HL-60 (cell line): ENCODE data around the gene CNOT6.

Experiments
- GABPA ChIP-seq: IDR thresholded peaks from 2 replicates; pipeline ENCODE4 v1.6.1; 2012; ENCODE audit warnings: low read depth
- POLR2AphosphoS5 ChIP-seq: IDR thresholded peaks from 2 replicates; pipeline ENCODE4 v1.6.1; 2012; ENCODE audit warnings: low read depth
- SPI1 ChIP-seq: IDR thresholded peaks from 2 replicates; pipeline ENCODE4 v1.6.1; 2012; ENCODE audit warnings: low read depth, mild to moderate bottlenecking, borderline replicate concordance
- TF ChIP-seq, protein P1 (sequence below): IDR thresholded peaks from one replicate; pipeline ENCODE4 v1.5.1; 2011; ENCODE audit warnings: low read length, control low read depth, inconsistent platforms; ENCODE audit not compliant: insufficient read depth
- TF ChIP-seq, protein P2 (sequence below): IDR thresholded peaks from 2 replicates; pipeline ENCODE4 v1.6.1; 2012; ENCODE audit warnings: low read depth; ENCODE audit not compliant: insufficient replicate concordance

DNA sequence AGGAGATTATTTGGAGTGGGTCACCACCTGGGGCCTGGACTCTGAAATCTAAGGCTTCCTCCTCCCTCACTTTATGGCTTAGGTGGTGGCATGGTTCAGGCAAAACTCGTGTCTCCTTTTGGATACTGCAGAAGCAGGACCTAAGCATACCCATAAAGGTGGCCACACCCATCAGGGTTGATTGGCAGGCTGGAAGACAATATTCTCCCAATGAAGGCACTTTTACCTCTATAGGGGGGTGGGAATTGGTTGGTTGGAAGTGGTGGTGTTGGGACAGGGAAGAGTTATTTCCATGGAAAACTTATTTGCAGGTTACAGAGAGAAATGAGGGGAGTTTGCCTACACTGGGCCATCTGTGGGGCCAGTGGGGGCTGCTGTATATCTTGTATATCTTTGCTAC is 39.7 kb downstream of the CNOT6 start:
- TF ChIP-seq POLR2AphosphoS5 (no peak), GABPA (no peak), SPI1 (no peak)
- TF ChIP-seq, protein P1, sequence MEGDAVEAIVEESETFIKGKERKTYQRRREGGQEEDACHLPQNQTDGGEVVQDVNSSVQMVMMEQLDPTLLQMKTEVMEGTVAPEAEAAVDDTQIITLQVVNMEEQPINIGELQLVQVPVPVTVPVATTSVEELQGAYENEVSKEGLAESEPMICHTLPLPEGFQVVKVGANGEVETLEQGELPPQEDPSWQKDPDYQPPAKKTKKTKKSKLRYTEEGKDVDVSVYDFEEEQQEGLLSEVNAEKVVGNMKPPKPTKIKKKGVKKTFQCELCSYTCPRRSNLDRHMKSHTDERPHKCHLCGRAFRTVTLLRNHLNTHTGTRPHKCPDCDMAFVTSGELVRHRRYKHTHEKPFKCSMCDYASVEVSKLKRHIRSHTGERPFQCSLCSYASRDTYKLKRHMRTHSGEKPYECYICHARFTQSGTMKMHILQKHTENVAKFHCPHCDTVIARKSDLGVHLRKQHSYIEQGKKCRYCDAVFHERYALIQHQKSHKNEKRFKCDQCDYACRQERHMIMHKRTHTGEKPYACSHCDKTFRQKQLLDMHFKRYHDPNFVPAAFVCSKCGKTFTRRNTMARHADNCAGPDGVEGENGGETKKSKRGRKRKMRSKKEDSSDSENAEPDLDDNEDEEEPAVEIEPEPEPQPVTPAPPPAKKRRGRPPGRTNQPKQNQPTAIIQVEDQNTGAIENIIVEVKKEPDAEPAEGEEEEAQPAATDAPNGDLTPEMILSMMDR: no peak
- TF ChIP-seq, protein P2, sequence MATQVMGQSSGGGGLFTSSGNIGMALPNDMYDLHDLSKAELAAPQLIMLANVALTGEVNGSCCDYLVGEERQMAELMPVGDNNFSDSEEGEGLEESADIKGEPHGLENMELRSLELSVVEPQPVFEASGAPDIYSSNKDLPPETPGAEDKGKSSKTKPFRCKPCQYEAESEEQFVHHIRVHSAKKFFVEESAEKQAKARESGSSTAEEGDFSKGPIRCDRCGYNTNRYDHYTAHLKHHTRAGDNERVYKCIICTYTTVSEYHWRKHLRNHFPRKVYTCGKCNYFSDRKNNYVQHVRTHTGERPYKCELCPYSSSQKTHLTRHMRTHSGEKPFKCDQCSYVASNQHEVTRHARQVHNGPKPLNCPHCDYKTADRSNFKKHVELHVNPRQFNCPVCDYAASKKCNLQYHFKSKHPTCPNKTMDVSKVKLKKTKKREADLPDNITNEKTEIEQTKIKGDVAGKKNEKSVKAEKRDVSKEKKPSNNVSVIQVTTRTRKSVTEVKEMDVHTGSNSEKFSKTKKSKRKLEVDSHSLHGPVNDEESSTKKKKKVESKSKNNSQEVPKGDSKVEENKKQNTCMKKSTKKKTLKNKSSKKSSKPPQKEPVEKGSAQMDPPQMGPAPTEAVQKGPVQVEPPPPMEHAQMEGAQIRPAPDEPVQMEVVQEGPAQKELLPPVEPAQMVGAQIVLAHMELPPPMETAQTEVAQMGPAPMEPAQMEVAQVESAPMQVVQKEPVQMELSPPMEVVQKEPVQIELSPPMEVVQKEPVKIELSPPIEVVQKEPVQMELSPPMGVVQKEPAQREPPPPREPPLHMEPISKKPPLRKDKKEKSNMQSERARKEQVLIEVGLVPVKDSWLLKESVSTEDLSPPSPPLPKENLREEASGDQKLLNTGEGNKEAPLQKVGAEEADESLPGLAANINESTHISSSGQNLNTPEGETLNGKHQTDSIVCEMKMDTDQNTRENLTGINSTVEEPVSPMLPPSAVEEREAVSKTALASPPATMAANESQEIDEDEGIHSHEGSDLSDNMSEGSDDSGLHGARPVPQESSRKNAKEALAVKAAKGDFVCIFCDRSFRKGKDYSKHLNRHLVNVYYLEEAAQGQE: no peak
